Transverse colon (tissue), 4 donors: ENCODE data around the gene PIF1.

Experiments used
- CTCF ChIP-seq, 5 experiments: fragments of 200-600 bp in 3 of 5; fragments of 450-650 bp in 2 of 5; sonication (generic) in 3 of 5; IDR thresholded peaks; 1 replicate in 2 of 5; 2 replicates in 3 of 5; pipeline ENCODE4 v1.5.1; 2016 to 2017; ENCODE audit warnings: antibody characterized with exemption in 5 of 5, inconsistent platforms in 3 of 5, mild to moderate bottlenecking in 2 of 5, moderate library complexity in 1 of 5
- EP300 ChIP-seq: sonication (generic); formaldehyde crosslinking; IDR thresholded peaks from one replicate; pipeline ENCODE4 v1.6.1; 2017; ENCODE audit warnings: antibody characterized with exemption, low read depth
- POLR2A ChIP-seq: fragments of 450-650 bp; IDR thresholded peaks from one replicate; pipeline ENCODE4 v1.6.1; 2016; ENCODE audit warnings: antibody characterized with exemption, mild to moderate bottlenecking, moderate library complexity
- POLR2AphosphoS5 ChIP-seq, 3 donors: sonication (generic); formaldehyde crosslinking; IDR thresholded peaks; one replicate each; pipeline ENCODE4 v1.6.1; 2016; ENCODE audit warnings: antibody characterized with exemption in 3 of 3

- TF ChIP-seq POLR2A = no peak
- no peak for TF ChIP-seq CTCF (IDR thresholded peaks at IDR 0.05)
- TF ChIP-seq POLR2AphosphoS5 (IDR thresholded peaks at IDR 0.05) = no peak
- TF ChIP-seq EP300 = no peak
These were observed 20.8 kb downstream of the PIF1 start for GRCh38 chr15:64804619-64805018.
